Ectodermal cell (in vitro differentiated cells): Measurements from ENCODE around the gene SLC6A16.
"Not testable (repeated sequence)": the region's sequence is repeated elsewhere in the genome, so short reads cannot be mapped to it uniquely, and the experiment has no call there.

Source experiments
- H3K27ac ChIP-seq: 2 replicates; pipeline ENCODE4 v1.7.0; 2013; ENCODE audit warnings: mild to moderate bottlenecking, low read depth, low read length; ENCODE audit not compliant: insufficient read depth, poor library complexity, severe bottlenecking
- H3K27me3 ChIP-seq: 2 replicates; pipeline ENCODE4 v1.7.0; 2013; ENCODE audit warnings: mild to moderate bottlenecking, low read length; ENCODE audit not compliant: insufficient read depth, control insufficient read depth, poor library complexity, severe bottlenecking
- H3K36me3 ChIP-seq: one replicate; pipeline ENCODE4 v1.7.0; 2013; ENCODE audit warnings: low read length; ENCODE audit not compliant: control insufficient read depth, insufficient read depth
- H3K4me1 ChIP-seq: one replicate; pipeline ENCODE4 v1.7.0; 2013; ENCODE audit warnings: low read length; ENCODE audit not compliant: control insufficient read depth, insufficient read depth
- H3K4me3 ChIP-seq: 2 replicates; pipeline ENCODE4 v1.7.0; 2013; ENCODE audit warnings: low read depth, low read length, control low read depth; ENCODE audit not compliant: insufficient read depth
- H3K9me3 ChIP-seq: 2 replicates; pipeline ENCODE4 v1.7.0; 2013; ENCODE audit warnings: mild to moderate bottlenecking, low read length, moderate library complexity; ENCODE audit not compliant: control insufficient read depth
- WGBS, 2 experiments: methylation state at CpG; one replicate each; pipeline ENCODE4 v1.1.7; 2013; ENCODE audit warnings: missing lambda C conversion rate in 2 of 2; 5-methylcytosine and 5-hydroxymethylcytosine counted together

SLC6A16 gene

GRCh38 chr19:49301165-49301865 lies 23.7 kb downstream of the SLC6A16 start:
- H3K27me3 ChIP-seq, result no peaks in the 10 kb centered on the region
- no peak overlapping the region for H3K4me3 ChIP-seq
- no peaks in the 10 kb centered on the region for H3K36me3 ChIP-seq
- no peak overlapping the region for H3K27ac ChIP-seq
- 43% methylated on average over 8 of the region's 8 CpGs for WGBS, 2 experiments
- no peaks in the 10 kb centered on the region for H3K4me1 ChIP-seq
- no peaks in the 10 kb centered on the region for H3K9me3 ChIP-seq

- H3K9me3 ChIP-seq, H3K4me3 ChIP-seq, H3K27me3 ChIP-seq, H3K27ac ChIP-seq, H3K36me3 ChIP-seq, H3K4me1 ChIP-seq: not testable (repeated sequence)
- WGBS, 2 experiments, result 86 to 92% methylated on average over 3 of the region's 3 CpGs
These were observed 26.3 kb downstream of the SLC6A16 start for GRCh38 chr19:49298653-49299052.

- Histone ChIP-seq H3K9me3 (no peaks in the 10 kb centered on the region), H3K27me3 (no peaks in the 10 kb centered on the region), H3K4me3 (no peak overlapping the region), H3K4me1 (no peaks in the 10 kb centered on the region), H3K36me3 (no peaks in the 10 kb centered on the region), H3K27ac (no peak overlapping the region)
- 97 to 98% methylated on average over 2 of the region's 3 CpGs for WGBS, 2 experiments
These were observed 27.6 kb downstream of the SLC6A16 start for GRCh38 chr19:49297403-49297802.

DNA sequence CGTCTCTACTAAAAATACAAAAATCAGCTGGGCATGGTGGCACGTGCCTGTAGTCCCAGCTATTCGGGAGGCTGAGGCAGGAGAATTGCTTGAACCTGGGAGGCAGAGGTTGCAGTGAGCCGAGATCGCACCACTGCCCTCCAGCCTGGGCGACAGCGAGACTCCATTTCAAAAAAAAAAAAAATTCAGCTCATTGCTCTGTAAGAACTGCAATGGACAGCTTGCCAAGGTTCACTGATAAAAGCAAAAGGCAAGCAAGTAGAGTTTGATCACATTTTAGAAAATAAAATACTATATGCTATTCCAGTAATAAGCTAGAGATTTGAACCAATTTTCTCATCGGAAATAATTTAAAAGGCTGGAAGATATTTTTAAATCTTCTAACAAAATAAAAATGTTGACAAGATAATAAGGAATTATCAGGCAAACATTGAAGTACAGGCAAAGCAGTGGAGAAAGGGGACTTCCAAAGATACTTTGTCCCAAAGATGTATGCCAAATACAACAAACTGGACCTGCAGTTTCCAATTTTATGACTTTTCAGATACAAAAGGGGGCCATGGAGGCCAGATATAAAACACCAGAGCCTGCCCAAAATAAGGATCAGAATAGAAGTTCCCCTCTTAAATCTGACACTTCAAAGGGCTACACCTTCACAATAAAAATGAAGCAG lies 29.6 kb downstream of the SLC6A16 start:
- no peak overlapping the region for H3K4me3 ChIP-seq
- no peaks in the 10 kb centered on the region for H3K9me3 ChIP-seq
- H3K4me1 ChIP-seq, result no peaks in the 10 kb centered on the region
- no peaks in the 10 kb centered on the region for H3K27me3 ChIP-seq
- no peaks in the 10 kb centered on the region for H3K36me3 ChIP-seq
- H3K27ac ChIP-seq, result no peak overlapping the region
- 96 to 97% methylated on average over 7 to 8 of the region's 8 CpGs for WGBS, 2 experiments

- H3K9me3 ChIP-seq, result no peaks in the 10 kb centered on the region
- no peaks in the 10 kb centered on the region for H3K27me3 ChIP-seq
- H3K4me1 ChIP-seq, result no peaks in the 10 kb centered on the region
- no peak overlapping the region for H3K4me3 ChIP-seq
- WGBS, 2 experiments, result 90 to 95% methylated on average over 6 of the region's 6 CpGs
- H3K36me3 ChIP-seq, result no peaks in the 10 kb centered on the region
- no peak overlapping the region for H3K27ac ChIP-seq
These were observed 30.6 kb downstream of the SLC6A16 start for GRCh38 chr19:49294401-49294800.

DNA sequence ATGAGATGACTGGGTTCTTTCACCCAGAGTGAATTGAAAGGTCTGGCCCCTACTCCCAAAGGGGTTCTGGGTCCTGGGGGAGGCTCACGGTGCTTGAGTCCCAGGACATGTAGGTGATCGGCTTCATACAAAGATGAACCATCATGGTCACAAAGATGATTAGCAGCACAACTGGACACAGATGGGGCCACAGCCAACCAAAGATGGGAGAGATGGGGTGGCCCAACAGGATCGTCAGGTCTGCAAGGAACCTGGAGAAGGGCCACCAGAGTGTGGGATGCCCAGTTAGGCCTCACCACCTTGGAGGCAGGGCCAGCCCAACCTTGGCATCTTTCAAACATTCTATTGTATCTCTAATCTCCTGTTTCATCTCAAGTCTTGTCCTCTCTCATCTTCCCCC lies 34.5 kb downstream of the SLC6A16 start:
- Histone ChIP-seq H3K36me3 (no peaks in the 10 kb centered on the region), H3K4me1 (no peaks in the 10 kb centered on the region), H3K9me3 (no peaks in the 10 kb centered on the region), H3K27me3 (no peaks in the 10 kb centered on the region), H3K4me3 (no peak overlapping the region), H3K27ac (no peak overlapping the region)
- WGBS, 2 experiments, result 91 to 94% methylated on average over 3 of the region's 3 CpGs

DNA sequence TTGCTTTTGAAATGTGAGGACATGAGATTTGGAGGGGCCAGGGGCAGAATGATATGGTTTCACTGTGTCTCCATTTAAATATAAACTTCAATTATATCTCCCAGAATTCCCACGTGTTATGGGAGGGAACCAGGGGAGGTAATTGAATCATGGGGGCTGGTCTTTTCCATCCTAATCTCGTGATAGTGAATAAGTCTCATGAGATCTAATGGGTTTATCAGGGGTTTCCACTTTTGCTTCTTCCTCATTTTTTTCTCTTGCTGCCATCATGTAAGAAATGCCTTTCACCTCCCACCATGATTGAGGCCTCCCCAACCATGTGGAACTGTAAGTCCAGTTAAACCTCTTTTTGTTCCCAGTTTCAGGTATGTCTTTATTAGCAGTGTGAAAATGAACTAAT lies 35.7 kb downstream of the SLC6A16 start:
- 83 to 95% methylated on average over 2 of the region's 2 CpGs for WGBS, 2 experiments
- H3K27me3 ChIP-seq, H3K9me3 ChIP-seq, H3K36me3 ChIP-seq, H3K4me1 ChIP-seq, H3K4me3 ChIP-seq, H3K27ac ChIP-seq: not testable (repeated sequence)

DNA sequence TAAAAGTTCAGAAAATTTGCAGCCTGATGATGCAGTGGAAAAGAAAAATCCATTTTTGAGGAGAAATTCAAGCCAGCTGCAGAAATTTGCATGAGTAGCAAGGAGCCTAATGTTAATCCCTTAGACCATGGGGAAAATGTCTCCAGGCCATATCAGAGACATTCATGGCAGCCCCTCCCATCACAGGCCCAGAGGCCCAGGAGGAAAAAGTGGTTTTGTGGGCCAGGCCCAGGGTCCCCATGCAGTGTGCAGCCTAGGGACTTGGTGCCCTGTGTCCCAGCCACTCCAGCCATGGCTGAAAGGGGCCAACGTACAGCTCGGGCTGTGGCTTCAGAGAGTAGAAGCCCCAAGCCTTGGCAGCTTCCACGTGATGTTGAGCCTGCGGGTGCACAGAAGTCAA lies 36.8 kb downstream of the SLC6A16 start:
- not testable (repeated sequence) for H3K27me3 ChIP-seq, H3K4me1 ChIP-seq, H3K9me3 ChIP-seq, H3K36me3 ChIP-seq, H3K27ac ChIP-seq, H3K4me3 ChIP-seq
- 93 to 95% methylated on average over 4 of the region's 4 CpGs for WGBS, 2 experiments

- H3K4me1 ChIP-seq, result no peaks in the 10 kb centered on the region
- H3K4me3 ChIP-seq, result no peak overlapping the region
- H3K9me3 ChIP-seq, result no peaks in the 10 kb centered on the region
- H3K27ac ChIP-seq, result no peak overlapping the region
- no peaks in the 10 kb centered on the region for H3K27me3 ChIP-seq
- WGBS, 2 experiments, result 62 to 71% methylated on average over 2 of the region's 2 CpGs
- H3K36me3 ChIP-seq, result no peaks in the 10 kb centered on the region
These were observed 37.7 kb downstream of the SLC6A16 start for GRCh38 chr19:49287141-49287770.

- no peaks in the 10 kb centered on the region for H3K9me3 ChIP-seq
- no peaks in the 10 kb centered on the region for H3K36me3 ChIP-seq
- WGBS, 2 experiments, result 86 to 88% methylated on average over 13 of the region's 13 CpGs
- no peak overlapping the region for H3K27ac ChIP-seq
- H3K4me3 ChIP-seq, result no peak overlapping the region
- no peaks in the 10 kb centered on the region for H3K4me1 ChIP-seq
- no peaks in the 10 kb centered on the region for H3K27me3 ChIP-seq
These were observed 42.8 kb downstream of the SLC6A16 start for GRCh38 chr19:49282184-49282583.
